Spinal cord (tissue), 10 donors: ENCODE measurements around the gene ITGAV. TPM values are rescaled to one million over a fixed set of nuclear protein-coding genes. Genes with fewer than 3 reads are reported as not detected.
A peak's percentile ranks its signal among the peaks of the same experiment; 100 is the strongest.

ENCODE experiments used
- DNase-seq, 6 donors: peaks; one replicate each; pipeline versions ENCODE4 v3.0.0 to v3.0.0-alpha.2; 2013 to 2015; ENCODE audit warnings: low spot score in 6 of 6, low read depth in 4 of 6
- H3K27ac ChIP-seq: one replicate; pipeline ENCODE4 v1.5.1; 2013; ENCODE audit warnings: low read depth, low read length, control low read depth
- H3K27me3 ChIP-seq: one replicate; pipeline ENCODE4 v1.6.1; 2013; ENCODE audit warnings: low read length; ENCODE audit not compliant: control insufficient read depth, insufficient read depth
- H3K36me3 ChIP-seq: one replicate; pipeline ENCODE4 v1.6.1; 2013; ENCODE audit warnings: low read length; ENCODE audit not compliant: control insufficient read depth, insufficient read depth
- H3K4me1 ChIP-seq: one replicate; pipeline ENCODE4 v1.6.1; 2013; ENCODE audit warnings: low read length; ENCODE audit not compliant: control insufficient read depth, insufficient read depth
- H3K4me3 ChIP-seq: one replicate; pipeline ENCODE4 v1.5.1; 2013; ENCODE audit warnings: low read depth, low read length, control low read depth
- H3K9me3 ChIP-seq: one replicate; pipeline ENCODE4 v1.6.1; 2013; ENCODE audit warnings: low read length; ENCODE audit not compliant: control insufficient read depth, insufficient read depth
- WGBS: methylation state at CpG from one replicate; pipeline ENCODE4 v1.1.5; 2013; ENCODE audit warnings: missing lambda C conversion rate; ENCODE audit not compliant: insufficient coverage; 5-methylcytosine and 5-hydroxymethylcytosine counted together
- long read RNA-seq, 4 donors: transcript quantifications; one replicate each; lab custom pipeline, GENCODE V29; 2026
- polyA plus RNA-seq, 2 donors: library from polyadenylated mRNA; unstranded; fragments of 120-200 nt; gene quantifications; one replicate each; pipeline ENCODE4 v1.2.1, GENCODE V29; 2013; ENCODE audit not compliant: insufficient read length in 2 of 2
- total RNA-seq, 2 donors: library from RNA; depleted of rRNA in 1 of 2; stranded (reverse); fragments of 120-200 nt in 1 of 2; fragments of >200 nt in 1 of 2; gene quantifications; one replicate each; pipeline versions ENCODE4 v1.2.3 to v1.2.4, GENCODE V29; 2013 to 2014
- donor health status: healthy.

Gene ITGAV
- total RNA-seq (100 to 1,000 TPM; 122 to 146 TPM), polyA plus RNA-seq (10 to 100 TPM; 42.8 to 76.1 TPM)
- long read RNA-seq, donor 1, full-length matches to known transcripts, result 5 of 34 reads
- long read RNA-seq, donor 1, partial matches to known transcripts, result 29 of 34 reads
- long read RNA-seq, donor 1, other reads (novel, unspliced or antisense), result 0 of 34 reads
- long read RNA-seq, donor 2, full-length matches to known transcripts, result 5 of 5 reads
- long read RNA-seq, donor 2, partial matches to known transcripts, result 0 of 5 reads
- long read RNA-seq, donor 2, other reads (novel, unspliced or antisense), result 0 of 5 reads
- long read RNA-seq, donor 3, full-length matches to known transcripts, result 2 of 17 reads
- long read RNA-seq, donor 3, partial matches to known transcripts, result 15 of 17 reads
- long read RNA-seq, donor 3, other reads (novel, unspliced or antisense), result 0 of 17 reads
- long read RNA-seq, donor 4, full-length matches to known transcripts, result 2 of 36 reads
- long read RNA-seq, donor 4, partial matches to known transcripts, result 34 of 36 reads
- long read RNA-seq, donor 4, other reads (novel, unspliced or antisense), result 0 of 36 reads

- Histone ChIP-seq H3K27me3 (no peaks in the 10 kb centered on the region), H3K27ac (peak within 1 kb of the TSS; percentile 97), H3K9me3 (no peaks in the 10 kb centered on the region), H3K4me3 (peak within 1 kb of the TSS; percentile 94), H3K4me1 (peaks cover 3% of the 10 kb centered on the region), H3K36me3 (no peaks in the 10 kb centered on the region)
- WGBS, result under 1% methylated on average over 70 of the region's 71 CpGs
- peak; percentile 54 to 93 (median 64) for DNase-seq
Measured at GRCh38 chr2:186589612-186590349, at the start of gene ITGAV. Gene ITGAV, plus strand, starts transcription at chr2:186590056. Its CDS starts 283 bp downstream, at chr2:186590339.

GRCh38 chr2:186540941-186541340, 48.9 kb upstream of the ITGAV start:
- H3K36me3 ChIP-seq, result no peaks in the 10 kb centered on the region
- DNase-seq, result no peak
- no peaks in the 10 kb centered on the region for H3K27me3 ChIP-seq
- H3K4me1 ChIP-seq, result no peaks in the 10 kb centered on the region
- no peak overlapping the region for H3K4me3 ChIP-seq
- no CpG with 5 or more reads among the region's 4 CpGs for WGBS
- no peaks in the 10 kb centered on the region for H3K9me3 ChIP-seq
- H3K27ac ChIP-seq, result no peak overlapping the region

GRCh38 chr2:186542002-186542401, 47.9 kb upstream of the ITGAV start:
- H3K4me1 ChIP-seq, result no peaks in the 10 kb centered on the region
- WGBS, result 94% methylated on average over 3 of the region's 4 CpGs
- no peak for DNase-seq
- H3K9me3 ChIP-seq, result no peaks in the 10 kb centered on the region
- no peaks in the 10 kb centered on the region for H3K36me3 ChIP-seq
- H3K4me3 ChIP-seq, result no peak overlapping the region
- H3K27me3 ChIP-seq, result no peaks in the 10 kb centered on the region
- no peak overlapping the region for H3K27ac ChIP-seq

GRCh38 chr2:186543561-186544131, 46.2 kb upstream of the ITGAV start:
- H3K36me3 ChIP-seq, result no peaks in the 10 kb centered on the region
- no peaks in the 10 kb centered on the region for H3K27me3 ChIP-seq
- DNase-seq, result no peak
- no peaks in the 10 kb centered on the region for H3K9me3 ChIP-seq
- no peak overlapping the region for H3K4me3 ChIP-seq
- no peak overlapping the region for H3K27ac ChIP-seq
- H3K4me1 ChIP-seq, result no peaks in the 10 kb centered on the region
- no CpG with 5 or more reads among the region's 3 CpGs for WGBS

- WGBS, result no CpG with 5 or more reads among the region's 1 CpG
- peak in 1 of 6 donors; percentile 38 for DNase-seq
Measured at GRCh38 chr2:186544255-186544675, 45.6 kb upstream of the ITGAV start.

GRCh38 chr2:186546846-186547245, 43.0 kb upstream of the ITGAV start:
- WGBS, result 0% methylated on average over 1 of the region's 1 CpG
- no peaks in the 10 kb centered on the region for H3K4me1 ChIP-seq
- H3K4me3 ChIP-seq, result no peak overlapping the region
- no peak overlapping the region for H3K27ac ChIP-seq
- no peaks in the 10 kb centered on the region for H3K27me3 ChIP-seq
- H3K9me3 ChIP-seq, result no peaks in the 10 kb centered on the region
- DNase-seq, result no peak
- no peaks in the 10 kb centered on the region for H3K36me3 ChIP-seq

More at GRCh38 chr2:186544255-186544675, 45.6 kb upstream of the ITGAV start:
- no peaks in the 10 kb centered on the region for H3K27me3 ChIP-seq
- peak overlapping the region; percentile 29 for H3K27ac ChIP-seq
- no peaks in the 10 kb centered on the region for H3K36me3 ChIP-seq
- H3K4me3 ChIP-seq, result no peak overlapping the region
- no peaks in the 10 kb centered on the region for H3K9me3 ChIP-seq
- no peaks in the 10 kb centered on the region for H3K4me1 ChIP-seq

- WGBS, result no CpG with 5 or more reads among the region's 8 CpGs
- H3K4me3 ChIP-seq, result no peak overlapping the region
- no peak overlapping the region for H3K27ac ChIP-seq
- H3K36me3 ChIP-seq, result no peaks in the 10 kb centered on the region
- no peaks in the 10 kb centered on the region for H3K9me3 ChIP-seq
- no peaks in the 10 kb centered on the region for H3K4me1 ChIP-seq
- H3K27me3 ChIP-seq, result no peaks in the 10 kb centered on the region
- no peak for DNase-seq
Measured at GRCh38 chr2:186551323-186552050, 38.4 kb upstream of the ITGAV start.

GRCh38 chr2:186554429-186554828, 35.4 kb upstream of the ITGAV start:
- no peak for DNase-seq
- Histone ChIP-seq H3K36me3 (no peaks in the 10 kb centered on the region), H3K27ac (no peak overlapping the region), H3K4me1 (no peaks in the 10 kb centered on the region), H3K4me3 (no peak overlapping the region), H3K27me3 (no peaks in the 10 kb centered on the region), H3K9me3 (no peaks in the 10 kb centered on the region)
- 80% methylated on average over 1 of the region's 1 CpG for WGBS
